A549 (cell line): ENCODE measurements around the gene DYNC1LI2. TPM values are rescaled to one million over a fixed set of nuclear protein-coding genes. Genes with fewer than 3 reads are reported as not detected.
A peak's percentile ranks its signal among the peaks of the same experiment; 100 is the strongest.

Source experiments
- ATAC-seq, 2 experiments: fragments of 200-7000 bp in 1 of 2; fragments of >200 bp in 1 of 2; cut with Nextera tagmentation in 1 of 2; cut with Tn5 transposase in 1 of 2; 3 replicates each; pipeline versions ENCODE4 v1.8.0 to v1.9.1; 2018 to 2020; ENCODE audit warnings: mild to moderate bottlenecking in 1 of 2, moderate library complexity in 1 of 2
- CTCF ChIA-PET: fragments of 300-600 bp; sonication (Branson Sonifier 250); formaldehyde crosslinking; extraction: SDS; loops from one replicate; lab custom pipeline; 2021; ENCODE audit warnings: antibody characterized with exemption, inconsistent platforms; lab: Yijun Ruan, JAX
- POLR2A ChIA-PET: fragments of 350-600 bp; formaldehyde crosslinking; extraction: SDS; loops from one replicate; lab custom pipeline; 2021; ENCODE audit warnings: antibody characterized with exemption, inconsistent platforms; lab: Yijun Ruan, JAX
- DNase-seq, 2 experiments: peaks; one replicate each; pipeline versions ENCODE4 v3.0.0 to v3.0.0-alpha.2; 2011 to 2016; ENCODE audit warnings: low read depth in 1 of 2, low spot score in 1 of 2
- FAIRE-seq: peaks from 2 replicates; lab custom pipeline; 2011; peaks lifted over from hg19 to GRCh38; lab: Jason Lieb, UNC
- H3K27ac ChIP-seq, 2 experiments: fragments of >200 bp; sonication (Bioruptor Twin); formaldehyde crosslinking; 3 replicates each; pipeline ENCODE4 v1.5.1; 2016 to 2017
- H3K4me1 ChIP-seq: fragments of >200 bp; sonication (Bioruptor Twin); formaldehyde crosslinking; 3 replicates; pipeline ENCODE4 v1.6.1; 2016
- H3K4me2 ChIP-seq: fragments of >200 bp; sonication (Bioruptor Twin); formaldehyde crosslinking; 3 replicates; pipeline ENCODE4 v1.6.1; 2016
- H3K4me3 ChIP-seq: fragments of >200 bp; sonication (Bioruptor Twin); formaldehyde crosslinking; 3 replicates; pipeline ENCODE4 v1.5.1; 2016
- H3K9me3 ChIP-seq: fragments of >200 bp; sonication (Bioruptor Twin); formaldehyde crosslinking; 3 replicates; pipeline ENCODE4 v1.6.1; 2016
- CHD4 ChIP-seq: fragments of 200-600 bp; sonication (generic); IDR thresholded peaks from 2 replicates; pipeline ENCODE4 v1.6.1; 2016; ENCODE audit warnings: antibody characterized with exemption, mild to moderate bottlenecking, borderline replicate concordance
- EHMT2 ChIP-seq: fragments of 200-600 bp; sonication (generic); IDR thresholded peaks from 2 replicates; pipeline ENCODE4 v1.6.1; 2016; ENCODE audit warnings: antibody characterized with exemption, low read depth, mild to moderate bottlenecking, moderate library complexity
- ESRRA ChIP-seq: fragments of 150-350 bp; IDR thresholded peaks from 2 replicates; pipeline ENCODE4 v1.6.1; 2014; ENCODE audit warnings: mild to moderate bottlenecking, low read length, borderline replicate concordance
- FOSL2 ChIP-seq, 2 experiments: fragments of 450-650 bp in 1 of 2; fragments of >200 bp in 1 of 2; sonication (Bioruptor Twin) in 1 of 2; formaldehyde crosslinking; IDR thresholded peaks; 2 replicates each; pipeline versions ENCODE4 v1.5.0 to v1.6.1; 2016 to 2020; ENCODE audit warnings: mild to moderate bottlenecking in 1 of 2, moderate library complexity in 1 of 2
- GATA3 ChIP-seq: IDR thresholded peaks from 2 replicates; pipeline ENCODE4 v1.6.1; 2012; ENCODE audit warnings: borderline replicate concordance
- HOXB5 ChIP-seq: fragments of 250-450 bp; sonication (Bioruptor Pico); IDR thresholded peaks from 2 replicates; pipeline ENCODE4 v1.5.0; 2020; ENCODE audit warnings: mild to moderate bottlenecking, moderate library complexity
- JUNB ChIP-seq: fragments of >200 bp; sonication (Bioruptor Twin); formaldehyde crosslinking; IDR thresholded peaks from 2 replicates; pipeline ENCODE4 v1.6.1; 2016
- KDM5A ChIP-seq: fragments of 200-600 bp; sonication (generic); IDR thresholded peaks from 2 replicates; pipeline ENCODE4 v1.6.1; 2016; ENCODE audit warnings: antibody characterized with exemption, mild to moderate bottlenecking
- NFE2L2 ChIP-seq: fragments of 150-350 bp; conservative IDR thresholded peaks from 2 replicates; pipeline ENCODE4 v1.6.1; 2014; ENCODE audit warnings: low read length
- RAD21 ChIP-seq, 2 experiments: fragments of >200 bp in 1 of 2; sonication (Bioruptor Twin) in 1 of 2; formaldehyde crosslinking in 1 of 2; IDR thresholded peaks in 1 of 2; conservative IDR thresholded peaks in 1 of 2; 2 replicates in 1 of 2; 3 replicates in 1 of 2; pipeline ENCODE4 v1.6.1; 2012 to 2018; ENCODE audit warnings: inconsistent platforms in 1 of 2
- whole genome bisulfite sequencing: methylation state at CpG from one replicate; pipeline ENCODE4 v1.1.6; 2017; ENCODE audit errors: missing lambda C conversion rate; 5-methylcytosine and 5-hydroxymethylcytosine counted together
- polyA plus RNA-seq, 4 experiments: library from polyadenylated mRNA; depleted of rRNA in 3 of 4; stranded (reverse); fragments of >200 nt; fragmentation: RNase III in 1 of 4; extraction: RNeasy Plus Mini Kit Qiagen cat#74134 plus additional on column Dnase treatment in 1 of 4; gene quantifications; 2 replicates in 3 of 4; 3 replicates in 1 of 4; pipeline ENCODE4 v1.2.3, GENCODE V29; 2011 to 2017
- TF ChIP-seq, protein P1 (sequence below): fragments of 250-450 bp; sonication (Bioruptor Pico); IDR thresholded peaks from 2 replicates; pipeline ENCODE4 v1.5.0; 2021; ENCODE audit warnings: mild to moderate bottlenecking, moderate library complexity, borderline replicate concordance
- TF ChIP-seq, protein P2 (sequence below): fragments of 250-450 bp; sonication (Bioruptor Pico); IDR thresholded peaks from 2 replicates; pipeline ENCODE4 v1.5.0; 2020; ENCODE audit warnings: low read depth, mild to moderate bottlenecking, moderate library complexity
- TF ChIP-seq, protein P3 (sequence below): IDR thresholded peaks from 2 replicates; pipeline ENCODE4 v1.6.1; 2012
- TF ChIP-seq, protein P4 (sequence below): fragments of 200-600 bp; sonication (generic); IDR thresholded peaks from 2 replicates; pipeline ENCODE4 v1.6.1; 2016; ENCODE audit warnings: antibody characterized with exemption, mild to moderate bottlenecking, moderate library complexity
- TF ChIP-seq, protein P5 (sequence below): fragments of >200 bp; sonication (Bioruptor Twin); formaldehyde crosslinking; IDR thresholded peaks from 3 replicates; pipeline ENCODE4 v1.6.1; 2016

DYNC1LI2 gene
- polyA plus RNA-seq, 2 of the 4 experiments (the other 2 are of a cell fraction) = 96.5 to 112 TPM

DNA sequence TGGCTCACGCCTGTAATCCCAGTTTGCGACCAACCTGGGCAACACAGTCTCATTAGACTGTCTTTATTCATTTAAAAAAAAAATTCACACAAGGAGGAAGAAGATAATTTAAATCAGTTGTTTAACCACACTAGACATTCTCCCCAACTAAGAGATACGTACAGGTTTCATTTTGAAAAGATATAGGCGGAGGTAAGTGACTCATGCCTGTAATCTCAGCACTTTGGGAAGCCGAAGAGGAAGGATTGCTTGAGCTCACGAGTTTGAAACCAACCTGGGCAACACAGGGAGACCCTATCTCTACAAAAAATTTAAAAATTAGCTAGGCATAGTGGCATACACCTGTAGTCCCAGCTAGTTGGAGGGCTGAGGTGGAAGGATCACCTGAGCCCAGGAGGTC is 60.2 kb downstream of the DYNC1LI2 start:
- no peak for FAIRE-seq
- 87% methylated on average over 6 of the region's 6 CpGs for WGBS
- no peak overlapping the region for H3K4me3 ChIP-seq
- POLR2A ChIA-PET = no interaction called here
- no peak for DNase-seq
- H3K4me2 ChIP-seq = peak overlapping the region; percentile 52; the same call in 2 of the 3 replicates
- no peak for ATAC-seq
- no peak for TF ChIP-seq HOXB5 (CRISPR knock-in tag)
- TF ChIP-seq NFE2L2 = no peak
- TF ChIP-seq, protein P1, sequence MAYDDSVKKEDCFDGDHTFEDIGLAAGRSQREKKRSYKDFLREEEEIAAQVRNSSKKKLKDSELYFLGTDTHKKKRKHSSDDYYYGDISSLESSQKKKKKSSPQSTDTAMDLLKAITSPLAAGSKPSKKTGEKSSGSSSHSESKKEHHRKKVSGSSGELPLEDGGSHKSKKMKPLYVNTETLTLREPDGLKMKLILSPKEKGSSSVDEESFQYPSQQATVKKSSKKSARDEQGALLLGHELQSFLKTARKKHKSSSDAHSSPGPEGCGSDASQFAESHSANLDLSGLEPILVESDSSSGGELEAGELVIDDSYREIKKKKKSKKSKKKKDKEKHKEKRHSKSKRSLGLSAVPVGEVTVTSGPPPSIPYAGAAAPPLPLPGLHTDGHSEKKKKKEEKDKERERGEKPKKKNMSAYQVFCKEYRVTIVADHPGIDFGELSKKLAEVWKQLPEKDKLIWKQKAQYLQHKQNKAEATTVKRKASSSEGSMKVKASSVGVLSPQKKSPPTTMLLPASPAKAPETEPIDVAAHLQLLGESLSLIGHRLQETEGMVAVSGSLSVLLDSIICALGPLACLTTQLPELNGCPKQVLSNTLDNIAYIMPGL (CRISPR knock-in tag) = no peak
- TF ChIP-seq, protein P2, sequence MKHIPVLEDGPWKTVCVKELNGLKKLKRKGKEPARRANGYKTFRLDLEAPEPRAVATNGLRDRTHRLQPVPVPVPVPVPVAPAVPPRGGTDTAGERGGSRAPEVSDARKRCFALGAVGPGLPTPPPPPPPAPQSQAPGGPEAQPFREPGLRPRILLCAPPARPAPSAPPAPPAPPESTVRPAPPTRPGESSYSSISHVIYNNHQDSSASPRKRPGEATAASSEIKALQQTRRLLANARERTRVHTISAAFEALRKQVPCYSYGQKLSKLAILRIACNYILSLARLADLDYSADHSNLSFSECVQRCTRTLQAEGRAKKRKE (CRISPR knock-in tag) = no peak
- no peak for TF ChIP-seq JUNB
- no peak for TF ChIP-seq EHMT2
- TF ChIP-seq, protein P3, sequence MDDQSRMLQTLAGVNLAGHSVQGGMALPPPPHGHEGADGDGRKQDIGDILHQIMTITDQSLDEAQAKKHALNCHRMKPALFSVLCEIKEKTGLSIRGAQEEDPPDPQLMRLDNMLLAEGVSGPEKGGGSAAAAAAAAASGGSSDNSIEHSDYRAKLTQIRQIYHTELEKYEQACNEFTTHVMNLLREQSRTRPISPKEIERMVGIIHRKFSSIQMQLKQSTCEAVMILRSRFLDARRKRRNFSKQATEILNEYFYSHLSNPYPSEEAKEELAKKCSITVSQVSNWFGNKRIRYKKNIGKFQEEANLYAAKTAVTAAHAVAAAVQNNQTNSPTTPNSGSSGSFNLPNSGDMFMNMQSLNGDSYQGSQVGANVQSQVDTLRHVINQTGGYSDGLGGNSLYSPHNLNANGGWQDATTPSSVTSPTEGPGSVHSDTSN = no peak
- TF ChIP-seq, protein P4, sequence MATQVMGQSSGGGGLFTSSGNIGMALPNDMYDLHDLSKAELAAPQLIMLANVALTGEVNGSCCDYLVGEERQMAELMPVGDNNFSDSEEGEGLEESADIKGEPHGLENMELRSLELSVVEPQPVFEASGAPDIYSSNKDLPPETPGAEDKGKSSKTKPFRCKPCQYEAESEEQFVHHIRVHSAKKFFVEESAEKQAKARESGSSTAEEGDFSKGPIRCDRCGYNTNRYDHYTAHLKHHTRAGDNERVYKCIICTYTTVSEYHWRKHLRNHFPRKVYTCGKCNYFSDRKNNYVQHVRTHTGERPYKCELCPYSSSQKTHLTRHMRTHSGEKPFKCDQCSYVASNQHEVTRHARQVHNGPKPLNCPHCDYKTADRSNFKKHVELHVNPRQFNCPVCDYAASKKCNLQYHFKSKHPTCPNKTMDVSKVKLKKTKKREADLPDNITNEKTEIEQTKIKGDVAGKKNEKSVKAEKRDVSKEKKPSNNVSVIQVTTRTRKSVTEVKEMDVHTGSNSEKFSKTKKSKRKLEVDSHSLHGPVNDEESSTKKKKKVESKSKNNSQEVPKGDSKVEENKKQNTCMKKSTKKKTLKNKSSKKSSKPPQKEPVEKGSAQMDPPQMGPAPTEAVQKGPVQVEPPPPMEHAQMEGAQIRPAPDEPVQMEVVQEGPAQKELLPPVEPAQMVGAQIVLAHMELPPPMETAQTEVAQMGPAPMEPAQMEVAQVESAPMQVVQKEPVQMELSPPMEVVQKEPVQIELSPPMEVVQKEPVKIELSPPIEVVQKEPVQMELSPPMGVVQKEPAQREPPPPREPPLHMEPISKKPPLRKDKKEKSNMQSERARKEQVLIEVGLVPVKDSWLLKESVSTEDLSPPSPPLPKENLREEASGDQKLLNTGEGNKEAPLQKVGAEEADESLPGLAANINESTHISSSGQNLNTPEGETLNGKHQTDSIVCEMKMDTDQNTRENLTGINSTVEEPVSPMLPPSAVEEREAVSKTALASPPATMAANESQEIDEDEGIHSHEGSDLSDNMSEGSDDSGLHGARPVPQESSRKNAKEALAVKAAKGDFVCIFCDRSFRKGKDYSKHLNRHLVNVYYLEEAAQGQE = no peak
- TF ChIP-seq GATA3 = no peak
- no peak for TF ChIP-seq FOSL2 (IDR thresholded peaks at IDR 0.05)
- no peak for TF ChIP-seq FOSL2 (CRISPR knock-in tag; IDR thresholded peaks at IDR 0.05)
- TF ChIP-seq CHD4 = no peak
- no peak for TF ChIP-seq ESRRA
- TF ChIP-seq, protein P5, sequence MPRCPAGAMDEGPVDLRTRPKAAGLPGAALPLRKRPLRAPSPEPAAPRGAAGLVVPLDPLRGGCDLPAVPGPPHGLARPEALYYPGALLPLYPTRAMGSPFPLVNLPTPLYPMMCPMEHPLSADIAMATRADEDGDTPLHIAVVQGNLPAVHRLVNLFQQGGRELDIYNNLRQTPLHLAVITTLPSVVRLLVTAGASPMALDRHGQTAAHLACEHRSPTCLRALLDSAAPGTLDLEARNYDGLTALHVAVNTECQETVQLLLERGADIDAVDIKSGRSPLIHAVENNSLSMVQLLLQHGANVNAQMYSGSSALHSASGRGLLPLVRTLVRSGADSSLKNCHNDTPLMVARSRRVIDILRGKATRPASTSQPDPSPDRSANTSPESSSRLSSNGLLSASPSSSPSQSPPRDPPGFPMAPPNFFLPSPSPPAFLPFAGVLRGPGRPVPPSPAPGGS = no peak
- TF ChIP-seq RAD21 (conservative IDR thresholded peaks at IDR 0.05 in 1 of 2, IDR thresholded peaks at IDR 0.05 in 1 of 2) = no peak
- TF ChIP-seq KDM5A = no peak
- H3K4me1 ChIP-seq = peaks cover 47% of the 10 kb centered on the region
- no peaks in the 10 kb centered on the region for H3K9me3 ChIP-seq
- no peak overlapping the region for H3K27ac ChIP-seq
- CTCF ChIA-PET = interaction anchor here (0.6 to 3.0 kb wide), 6 partner anchors 8 to 143 kb away, joined by 3 to 15 read pairs (median 5); partner anchors contain the start of gene DYNC1LI2
